T follicular helper cell (primary cell): ENCODE measurements around the gene NFE2L3.
A peak's percentile ranks its signal among the peaks of the same experiment; 100 is the strongest.
"Not testable (repeated sequence)": the region's sequence is repeated elsewhere in the genome, so short reads cannot be mapped to it uniquely, and the experiment has no call there.

Experiments used
- DNase-seq: peaks from one replicate; pipeline ENCODE4 v3.0.0-alpha.2; 2020; ENCODE audit warnings: low read depth

NFE2L3 gene

DNA sequence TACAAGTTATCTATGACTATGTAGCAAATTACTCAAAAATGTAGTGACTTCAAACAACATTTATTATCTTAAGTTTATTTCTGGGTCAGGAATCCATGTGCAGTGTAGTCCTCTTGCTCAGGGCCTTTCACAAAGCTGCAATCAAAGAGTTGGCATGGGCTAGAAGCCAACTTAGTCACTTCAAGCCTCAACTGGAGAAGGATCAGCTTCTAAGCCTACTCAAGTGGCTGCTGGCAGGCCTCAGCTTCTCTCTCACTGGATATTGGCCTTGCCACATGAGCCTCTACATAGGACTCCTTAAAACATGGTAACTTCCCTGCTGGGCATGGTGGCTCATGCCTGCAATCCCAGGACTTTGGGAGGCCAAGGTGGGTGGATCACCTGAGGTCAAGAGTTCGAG, 5.0 kb upstream of the NFE2L3 start:
- no peak for DNase-seq

DNA sequence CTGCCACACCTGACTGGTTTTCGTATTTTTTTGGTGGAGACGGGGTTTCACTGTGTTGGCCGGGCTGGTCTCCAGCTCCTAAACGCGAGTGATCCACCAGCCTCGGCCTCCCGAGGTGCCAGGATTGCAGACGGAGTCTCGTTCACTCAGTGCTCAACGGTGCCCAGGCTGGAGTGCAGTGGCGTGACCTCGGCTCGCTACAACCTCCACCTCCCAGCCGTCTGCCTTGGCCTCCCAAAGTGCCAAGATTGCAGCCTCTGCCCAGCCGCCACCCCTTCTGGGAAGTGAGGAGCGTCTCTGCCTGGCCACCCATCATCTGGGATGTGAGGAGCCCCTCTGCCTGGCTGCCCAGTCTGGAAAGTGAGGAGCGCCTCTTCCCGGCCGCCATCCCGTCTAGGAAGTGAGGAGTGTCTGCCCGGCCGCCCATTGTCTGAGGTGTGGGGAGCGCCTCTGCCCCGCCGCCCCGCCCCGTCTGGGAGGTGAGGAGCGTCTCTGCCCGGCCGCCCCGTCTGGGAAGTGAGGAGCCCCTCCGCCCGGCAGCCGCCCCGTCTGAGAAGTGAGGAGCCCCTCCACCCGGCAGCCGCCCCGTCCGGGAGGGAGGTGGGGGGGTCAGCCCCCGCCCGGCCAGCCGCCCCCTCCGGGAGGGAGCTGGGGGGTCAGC, 4.2 kb upstream of the NFE2L3 start:
- not testable (repeated sequence) for DNase-seq

DNA sequence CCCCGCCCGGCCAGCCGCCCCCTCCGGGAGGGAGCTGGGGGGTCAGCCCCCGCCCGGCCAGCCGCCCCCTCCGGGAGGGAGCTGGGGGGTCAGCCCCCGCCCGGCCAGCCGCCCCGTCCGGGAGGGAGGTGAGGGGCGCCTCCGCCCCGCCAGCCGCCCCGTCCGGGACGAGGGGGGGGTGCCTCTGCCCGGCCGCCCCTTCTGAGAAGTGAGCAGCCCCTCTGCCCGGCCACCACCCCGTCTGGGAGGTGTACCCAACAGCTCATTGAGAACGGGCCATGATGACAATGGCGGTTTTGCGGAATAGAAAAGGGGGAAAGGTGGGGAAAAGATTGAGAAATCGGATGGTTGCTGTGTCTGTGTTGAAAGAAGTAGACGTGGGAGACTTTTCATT, 3.7 kb upstream of the NFE2L3 start:
- DNase-seq = not testable (repeated sequence)

DNA sequence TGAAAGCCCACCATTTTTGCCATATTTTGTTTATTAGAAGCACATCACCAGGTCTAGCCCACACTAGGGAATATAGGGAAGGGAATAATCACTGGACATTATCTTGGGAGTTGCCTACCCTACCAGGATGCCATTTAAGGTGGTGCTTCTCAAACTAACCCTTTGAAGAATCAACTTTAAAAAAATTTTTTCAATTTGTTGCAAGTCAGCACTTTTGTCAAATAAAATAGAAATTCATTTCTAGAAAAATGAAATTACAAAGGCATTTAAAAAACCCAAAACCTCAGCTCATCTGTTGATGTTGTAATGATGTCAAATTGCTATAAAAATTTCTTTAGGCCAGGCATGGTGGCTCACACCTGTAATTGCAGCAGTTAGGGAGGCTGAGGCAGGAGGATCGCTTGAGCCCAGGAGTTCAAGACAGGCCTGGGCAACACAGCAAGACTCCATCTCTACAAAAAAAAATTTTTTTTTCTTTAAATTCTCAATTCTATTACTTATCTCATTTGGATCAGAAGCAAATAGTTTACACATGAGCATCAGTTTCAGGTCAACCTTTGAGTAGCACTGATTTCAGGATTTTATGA, 2.5 kb upstream of the NFE2L3 start:
- DNase-seq = no peak

DNA sequence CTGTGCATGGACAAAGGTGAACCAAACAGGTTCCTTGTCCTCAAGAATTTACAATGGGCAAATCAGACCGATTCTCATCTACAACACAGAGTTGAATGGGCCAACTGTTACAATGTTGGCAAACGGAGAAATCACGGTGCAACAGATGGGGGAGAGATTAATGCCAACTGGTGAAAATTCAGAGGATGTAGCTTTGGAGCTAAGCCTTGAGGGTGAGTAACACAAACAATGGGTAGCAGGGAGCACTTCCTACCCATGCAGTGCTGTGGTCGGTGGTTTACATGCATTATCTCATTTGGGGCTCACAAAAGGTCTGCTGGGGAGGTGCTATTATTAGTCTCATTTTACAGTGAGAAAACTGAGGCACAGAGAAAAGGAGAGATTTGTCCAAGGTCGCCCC, 902 bp upstream of the NFE2L3 start:
- DNase-seq = no peak

DNA sequence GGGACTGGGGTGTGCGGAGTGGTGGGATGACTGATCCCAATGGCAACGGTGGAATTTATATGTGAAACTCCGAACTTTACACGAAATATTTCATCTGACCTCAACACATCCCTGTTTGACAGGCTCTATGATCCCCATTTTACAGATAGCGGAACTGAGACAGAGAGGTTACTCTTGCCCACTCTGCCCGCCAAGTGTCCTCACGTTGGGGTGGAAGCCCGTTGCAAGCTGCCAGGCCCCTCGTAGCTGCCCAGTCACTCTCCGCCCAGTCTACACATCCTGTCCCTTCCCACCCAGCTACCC, 397 bp upstream of the NFE2L3 start:
- DNase-seq = no peak

DNA sequence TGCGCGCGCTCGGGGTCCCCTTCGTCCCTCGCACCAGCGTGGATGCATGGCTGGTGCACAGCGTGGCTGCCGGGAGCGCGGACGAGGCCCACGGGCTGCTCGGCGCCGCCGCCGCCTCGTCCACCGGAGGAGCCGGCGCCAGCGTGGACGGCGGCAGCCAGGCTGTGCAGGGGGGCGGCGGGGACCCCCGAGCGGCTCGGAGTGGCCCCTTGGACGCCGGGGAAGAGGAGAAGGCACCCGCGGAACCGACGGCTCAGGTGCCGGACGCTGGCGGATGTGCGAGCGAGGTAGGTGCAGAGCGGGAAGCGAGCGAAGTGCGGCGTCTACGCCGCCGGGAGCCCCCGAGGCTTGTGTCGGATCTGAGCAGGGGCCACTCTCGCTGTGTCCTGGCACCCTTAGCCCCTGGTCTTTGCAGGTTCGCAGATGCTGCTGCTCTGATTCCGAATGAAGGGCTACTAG, 813 bp downstream of the NFE2L3 start:
- not testable (repeated sequence) for DNase-seq

DNA sequence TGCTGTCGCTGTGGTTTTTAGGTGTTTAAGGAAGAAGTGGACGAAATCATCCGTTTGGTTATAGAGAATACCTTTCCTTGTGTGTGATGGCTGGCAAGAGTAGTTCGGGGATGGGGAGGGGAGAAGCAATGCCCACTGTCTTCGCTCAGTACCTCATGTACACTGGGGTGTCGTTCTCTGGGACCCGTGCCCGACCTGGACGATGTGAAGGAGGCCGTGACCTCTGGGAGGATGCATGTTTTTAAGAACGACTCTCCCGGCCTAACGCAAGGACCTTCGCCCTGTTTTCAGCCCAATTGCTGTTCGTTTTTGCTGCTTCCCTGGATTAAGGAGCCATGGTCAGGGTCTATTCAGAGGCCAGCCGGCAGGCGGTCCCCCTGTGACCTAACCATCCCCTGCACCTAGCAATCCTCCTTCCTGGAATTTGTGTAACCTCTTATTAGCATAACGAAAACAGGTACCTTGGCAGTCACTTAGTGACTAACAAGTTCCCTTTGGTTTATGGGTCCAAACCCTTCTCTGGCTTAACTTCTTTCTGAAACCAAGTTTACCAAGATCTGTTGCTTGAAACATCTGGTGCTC, 1.3 kb downstream of the NFE2L3 start:
- no peak for DNase-seq

DNA sequence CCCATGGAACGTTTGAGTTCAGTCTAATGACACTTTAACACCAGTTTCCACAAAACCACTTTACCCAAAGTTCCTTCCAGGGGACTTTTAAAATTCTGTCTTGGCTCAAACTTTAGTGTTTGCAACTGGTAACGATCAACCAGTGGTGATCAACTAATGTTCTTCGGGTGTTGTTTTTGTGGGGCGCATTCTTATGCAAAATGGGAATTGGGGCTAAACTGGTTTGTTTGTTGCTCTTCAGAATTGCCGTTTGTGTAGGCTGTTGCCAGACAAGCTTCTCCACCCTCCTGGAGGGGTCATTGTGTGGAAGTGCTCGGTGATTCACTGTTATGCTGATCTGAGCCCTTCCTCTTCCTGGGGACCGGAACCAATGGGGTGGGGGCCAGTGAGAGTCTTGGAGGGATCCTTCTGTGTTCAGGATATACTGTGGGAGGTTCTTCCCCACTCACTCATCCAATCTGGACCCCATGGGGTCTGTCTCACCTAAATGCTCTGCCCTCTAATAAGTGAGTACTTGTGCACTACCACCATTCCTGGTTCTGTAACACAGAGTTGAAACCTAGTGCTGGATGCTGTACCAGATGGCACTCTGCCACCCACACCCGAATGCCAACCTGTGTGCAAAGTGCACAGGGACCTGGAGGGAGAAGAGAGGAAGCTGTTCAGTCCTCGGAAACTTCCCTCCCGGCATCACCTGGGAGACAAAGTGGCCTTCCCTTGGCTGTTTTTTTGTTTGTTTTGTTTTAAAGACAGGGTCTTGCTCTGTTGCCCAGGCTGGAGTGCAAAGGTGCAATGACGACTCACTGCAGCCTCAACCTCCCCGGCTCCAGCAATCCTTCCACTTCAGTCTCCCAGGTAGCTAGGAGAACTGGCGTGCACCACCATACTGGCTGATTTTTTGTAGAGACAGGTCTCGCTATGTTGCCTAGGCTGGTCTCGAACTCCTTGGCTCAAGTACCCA, 2.1 kb downstream of the NFE2L3 start:
- DNase-seq = no peak

DNA sequence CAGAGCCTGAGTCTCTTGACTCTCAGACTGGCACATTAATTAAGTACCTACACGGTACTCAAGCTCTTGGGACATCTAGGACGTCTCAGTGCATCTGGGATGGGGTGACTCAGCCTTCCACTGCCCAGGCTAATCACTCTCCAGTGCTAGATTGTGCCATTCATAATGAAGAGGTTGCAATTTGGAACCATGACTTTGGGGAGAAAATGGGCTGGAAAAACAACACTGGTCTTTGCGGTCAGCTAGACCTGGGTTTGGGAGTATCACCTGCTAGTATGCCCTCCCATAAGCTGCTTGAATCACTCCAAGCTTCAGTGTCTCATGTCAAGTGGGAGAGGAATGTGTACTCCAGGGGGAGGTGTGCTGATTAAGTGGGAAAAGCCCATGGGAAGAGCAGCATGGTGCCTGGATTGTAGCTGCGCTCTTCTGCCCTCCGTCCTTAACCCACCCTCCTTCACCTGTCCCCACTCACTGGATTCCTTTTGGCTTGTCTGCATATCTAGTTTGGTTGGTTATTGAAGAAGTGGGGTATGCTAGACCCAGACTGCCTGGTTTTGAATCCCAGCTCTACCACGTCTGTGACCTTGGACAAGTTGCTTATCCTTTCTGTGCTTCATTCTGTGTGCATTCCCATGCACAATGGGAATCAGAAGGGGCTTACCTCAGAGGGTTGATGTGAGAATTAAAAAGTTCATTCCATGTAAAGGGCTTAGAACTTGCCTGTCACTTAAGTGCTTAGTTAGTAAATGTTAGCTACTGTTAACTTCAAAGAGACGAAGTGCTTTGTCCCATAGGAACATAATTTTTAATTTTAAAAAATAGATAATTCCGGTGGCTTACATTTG, 3.8 kb downstream of the NFE2L3 start:
- no peak for DNase-seq

DNA sequence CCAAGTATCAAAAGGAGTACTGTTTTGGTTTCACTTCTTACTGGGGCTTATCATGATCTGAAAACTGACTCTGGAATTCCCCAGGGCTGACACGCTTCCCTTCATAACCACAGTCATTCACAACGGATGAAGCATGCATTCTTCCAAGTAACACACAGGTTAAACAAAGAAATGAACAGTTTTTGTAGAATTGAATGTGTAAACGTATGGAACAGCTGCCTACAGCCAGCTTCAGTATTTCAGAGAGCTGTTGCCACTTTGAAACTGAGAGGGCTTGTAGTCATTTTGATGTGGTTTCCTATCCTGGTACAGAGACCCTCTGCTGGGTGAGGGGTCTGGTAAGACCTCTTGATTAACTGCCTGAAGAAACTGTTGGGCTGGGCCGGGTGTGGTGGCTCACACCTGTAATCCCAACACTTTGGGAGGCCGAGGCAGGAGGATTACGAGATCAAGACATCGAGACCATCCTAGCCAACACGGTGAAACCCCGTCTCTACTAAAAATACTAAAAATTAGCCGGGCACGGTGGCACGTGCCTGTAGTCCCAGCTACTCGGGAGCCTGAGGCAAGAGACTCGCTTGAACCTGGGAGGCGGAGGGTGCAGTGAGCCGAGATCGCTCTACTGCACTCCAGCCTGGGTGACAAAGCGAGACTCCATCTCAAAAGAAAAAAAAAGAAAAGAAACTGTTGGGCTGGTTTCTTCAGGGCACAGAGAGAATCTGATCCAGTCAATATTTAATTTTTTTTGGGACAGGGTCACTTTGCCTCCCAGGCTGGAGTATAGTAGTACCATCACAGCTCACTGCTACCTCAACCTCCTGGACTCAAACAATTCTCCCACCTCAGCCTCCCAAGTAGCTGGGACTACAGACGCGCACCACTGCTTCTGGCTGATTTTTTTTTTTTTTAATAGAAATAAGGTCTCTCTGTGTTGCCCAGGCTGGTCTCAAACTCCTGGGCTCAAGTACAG, 4.7 kb downstream of the NFE2L3 start:
- peak; percentile 30 for DNase-seq

DNA sequence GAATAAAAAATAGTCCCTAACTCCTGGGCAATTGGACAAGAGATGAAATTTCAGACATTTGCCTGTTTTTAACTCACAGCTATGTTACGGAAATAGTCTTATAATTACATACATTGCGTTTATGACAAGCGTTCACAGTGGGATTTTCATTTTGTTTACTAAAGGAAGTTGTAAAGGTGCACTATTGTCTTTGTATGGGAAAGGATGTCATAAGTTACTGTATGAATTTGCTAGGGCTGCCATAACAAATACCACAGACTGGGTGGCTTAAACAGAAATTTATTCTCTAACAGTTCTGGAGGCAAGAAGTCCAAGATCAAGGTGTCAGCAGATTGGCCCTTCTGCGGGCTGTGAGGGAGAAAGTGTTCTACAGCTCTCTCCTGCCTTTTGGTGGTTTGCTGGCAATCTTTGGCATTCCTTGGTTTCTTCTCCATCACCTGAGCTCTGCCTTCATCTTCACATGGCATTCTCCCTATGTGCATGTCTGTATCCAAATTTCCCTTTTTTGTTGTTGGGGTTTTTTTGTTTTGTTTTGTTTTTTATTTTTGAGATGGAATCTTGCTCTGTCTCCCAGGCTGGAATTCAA, 5.6 kb downstream of the NFE2L3 start:
- DNase-seq = no peak

DNA sequence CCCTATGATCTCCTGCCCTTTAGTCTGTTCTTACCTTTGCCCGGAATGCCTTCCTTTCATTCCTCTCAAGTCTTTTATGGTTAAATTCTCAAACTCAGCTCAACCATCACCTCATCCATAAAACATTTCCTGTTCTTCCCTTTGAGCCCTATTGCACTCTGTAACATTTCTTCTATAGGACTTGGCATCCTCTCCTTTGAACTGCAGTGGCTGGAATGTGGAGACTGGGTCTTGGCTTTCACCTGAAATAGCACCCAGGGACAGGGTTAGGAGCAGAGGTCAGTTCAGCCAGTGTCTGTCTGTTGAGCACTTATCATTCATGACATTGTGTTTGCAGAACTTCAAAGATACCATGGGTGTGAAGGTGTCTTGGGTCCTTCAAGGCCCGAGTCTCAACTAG, 7.2 kb downstream of the NFE2L3 start:
- no peak for DNase-seq

DNA sequence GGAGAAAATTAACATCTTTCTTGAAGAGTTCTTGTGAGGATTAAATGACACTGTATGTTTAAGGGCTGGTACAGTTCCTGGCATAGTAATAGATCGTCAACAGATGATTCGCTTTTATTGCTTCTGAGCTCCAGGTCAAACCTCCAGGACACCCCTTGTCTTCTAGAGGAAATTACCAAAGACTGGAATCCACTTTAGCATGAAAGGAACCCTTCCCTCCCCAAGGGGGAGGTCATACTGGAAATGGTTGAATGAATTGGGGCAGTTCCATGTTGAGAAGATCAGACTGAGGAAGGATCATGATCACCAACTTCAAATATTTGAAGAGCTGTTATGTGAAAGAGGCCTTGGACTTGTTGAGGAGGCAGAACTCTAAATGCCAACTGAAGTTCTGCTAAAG, 8.9 kb downstream of the NFE2L3 start:
- DNase-seq = no peak

DNA sequence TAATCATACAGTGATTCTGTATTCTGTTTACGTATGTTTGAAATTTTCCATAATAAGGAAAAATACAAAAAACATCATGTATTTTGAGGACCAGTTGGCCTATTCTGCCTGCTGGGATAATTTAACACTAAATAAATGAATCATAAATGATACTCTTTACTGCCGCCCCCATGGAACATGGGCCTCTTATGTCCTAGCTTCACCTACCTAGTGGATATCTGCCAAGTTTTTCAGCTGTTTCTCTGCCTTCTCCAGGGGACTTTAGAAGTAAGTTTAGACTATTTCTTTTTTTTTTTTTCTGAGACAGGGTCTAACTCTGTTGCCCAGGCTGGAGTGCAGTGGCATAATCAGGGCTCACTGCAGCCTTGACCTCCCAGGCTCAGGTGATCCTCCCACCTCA, 10.4 kb downstream of the NFE2L3 start:
- no peak for DNase-seq

DNA sequence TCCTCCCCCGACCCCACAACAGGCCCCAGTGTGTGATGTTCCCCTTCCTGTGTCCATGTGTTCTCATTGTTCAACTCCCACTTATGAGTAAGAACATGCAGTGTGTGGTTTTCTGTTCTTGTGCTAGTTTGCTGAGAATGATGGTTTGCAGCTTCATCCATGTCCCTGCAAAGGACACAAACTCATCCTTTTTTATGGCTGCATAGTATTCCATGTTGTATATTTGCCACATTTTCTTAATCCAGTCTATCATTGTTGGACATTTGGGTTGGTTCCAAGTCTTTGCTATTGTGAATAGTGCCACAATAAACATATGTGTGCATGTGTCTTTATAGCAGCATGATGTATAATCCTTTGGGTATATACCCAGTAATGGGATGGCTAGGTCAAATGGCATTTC, 11.8 kb downstream of the NFE2L3 start:
- not testable (repeated sequence) for DNase-seq

DNA sequence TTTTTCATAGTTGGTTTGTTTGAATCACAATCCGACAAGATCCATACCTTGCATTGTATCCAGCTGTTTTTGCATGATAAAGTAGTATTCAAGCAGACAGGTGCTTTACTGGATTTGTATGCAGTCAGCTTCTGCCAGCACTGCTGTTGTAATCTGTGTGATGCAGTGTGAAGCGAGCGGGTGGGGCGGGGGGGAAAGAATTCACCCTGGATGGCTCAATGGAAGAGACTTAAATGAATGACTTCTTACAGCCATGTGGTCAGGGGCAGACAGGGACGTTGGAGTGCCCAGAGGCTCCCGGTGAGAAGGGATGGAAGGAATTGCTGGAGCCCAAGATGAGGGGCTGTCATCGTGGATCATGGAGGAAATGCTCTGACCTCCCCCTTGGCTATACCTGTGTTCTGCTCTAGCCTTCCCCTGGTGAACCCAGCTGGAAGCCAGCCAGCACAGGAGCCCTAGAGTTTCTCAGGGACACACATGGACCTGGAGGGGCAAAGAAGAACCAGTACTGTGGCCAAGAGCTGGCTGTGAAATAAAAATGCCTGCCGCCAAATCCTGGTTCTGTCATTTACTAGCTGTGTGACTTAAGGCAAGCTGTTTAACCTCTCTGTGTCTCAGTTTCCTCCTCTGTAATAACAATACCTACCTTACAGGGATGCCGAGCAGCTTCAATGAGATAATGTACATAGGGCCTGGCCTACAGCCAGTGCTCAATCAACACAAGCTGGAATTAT, 14.1 kb downstream of the NFE2L3 start:
- no peak for DNase-seq

DNA sequence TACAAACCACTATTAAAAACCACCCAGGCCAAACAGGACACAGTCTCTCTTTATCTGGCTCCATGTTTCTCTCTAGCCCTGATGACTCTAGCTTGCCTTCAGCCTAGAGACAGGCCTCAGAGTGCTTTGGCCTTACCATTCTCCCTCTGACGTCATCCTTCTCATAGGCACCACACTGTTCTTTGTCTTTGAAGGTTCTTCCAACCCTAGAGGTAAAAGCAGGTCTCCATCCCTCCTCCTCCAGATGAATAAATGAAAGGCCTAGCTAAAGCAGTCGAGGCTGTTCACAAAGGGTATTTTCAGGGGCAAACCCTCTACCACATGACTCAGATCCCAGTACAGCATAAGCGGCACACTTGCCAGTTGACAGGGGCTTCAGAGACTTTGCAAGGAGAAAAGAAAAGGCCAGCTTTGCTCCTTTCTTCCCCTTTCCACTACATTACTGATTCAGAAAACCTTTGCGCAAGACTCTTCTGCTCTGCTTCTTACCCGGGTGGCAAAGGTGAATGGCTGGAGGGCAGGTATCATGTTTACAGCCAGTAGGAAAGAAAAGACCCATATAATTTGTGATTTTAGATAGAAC, 14.8 kb downstream of the NFE2L3 start:
- DNase-seq = no peak

DNA sequence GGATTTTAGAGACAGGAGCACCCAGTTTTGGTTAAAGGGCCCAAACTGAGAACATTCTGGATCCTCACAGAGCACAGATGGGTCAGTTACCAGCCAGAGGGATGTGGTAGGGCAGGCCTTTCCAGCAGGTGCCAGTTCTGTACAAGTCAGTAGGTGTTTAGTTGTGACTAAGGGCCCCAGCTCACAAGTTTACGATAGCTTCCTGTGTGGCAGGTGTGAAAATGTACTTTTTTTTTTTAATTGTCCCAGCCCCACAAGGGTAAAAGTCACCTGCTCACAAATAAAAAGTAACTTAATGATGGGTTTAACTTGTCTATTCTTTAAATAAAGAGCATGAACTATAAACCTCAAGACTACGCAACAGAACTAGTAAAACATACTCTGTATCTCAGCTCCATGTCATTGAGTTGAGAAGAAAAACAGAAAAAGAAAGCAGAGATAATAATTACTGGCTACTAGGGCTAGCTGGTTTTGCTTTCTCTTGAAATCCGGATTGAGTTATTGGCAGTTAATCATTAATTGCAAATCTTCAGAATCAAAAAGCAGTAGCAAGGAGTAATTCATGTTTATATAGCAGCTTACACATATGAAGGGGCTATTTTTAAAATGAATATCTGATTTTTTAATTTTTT, 15.4 kb downstream of the NFE2L3 start:
- no peak for DNase-seq
